GM21515 (cell line): ENCODE results near the gene UNCX.
"Not testable (repeated sequence)": the region's sequence is repeated elsewhere in the genome, so short reads cannot be mapped to it uniquely, and the experiment has no call there.

Experiments
- ATAC-seq: cut with Tn5 transposase; IDR thresholded peaks from one replicate; pipeline ENCODE4 v1.9.1; 2021; ENCODE audit not compliant: unreplicated experiment

The UNCX gene

DNA sequence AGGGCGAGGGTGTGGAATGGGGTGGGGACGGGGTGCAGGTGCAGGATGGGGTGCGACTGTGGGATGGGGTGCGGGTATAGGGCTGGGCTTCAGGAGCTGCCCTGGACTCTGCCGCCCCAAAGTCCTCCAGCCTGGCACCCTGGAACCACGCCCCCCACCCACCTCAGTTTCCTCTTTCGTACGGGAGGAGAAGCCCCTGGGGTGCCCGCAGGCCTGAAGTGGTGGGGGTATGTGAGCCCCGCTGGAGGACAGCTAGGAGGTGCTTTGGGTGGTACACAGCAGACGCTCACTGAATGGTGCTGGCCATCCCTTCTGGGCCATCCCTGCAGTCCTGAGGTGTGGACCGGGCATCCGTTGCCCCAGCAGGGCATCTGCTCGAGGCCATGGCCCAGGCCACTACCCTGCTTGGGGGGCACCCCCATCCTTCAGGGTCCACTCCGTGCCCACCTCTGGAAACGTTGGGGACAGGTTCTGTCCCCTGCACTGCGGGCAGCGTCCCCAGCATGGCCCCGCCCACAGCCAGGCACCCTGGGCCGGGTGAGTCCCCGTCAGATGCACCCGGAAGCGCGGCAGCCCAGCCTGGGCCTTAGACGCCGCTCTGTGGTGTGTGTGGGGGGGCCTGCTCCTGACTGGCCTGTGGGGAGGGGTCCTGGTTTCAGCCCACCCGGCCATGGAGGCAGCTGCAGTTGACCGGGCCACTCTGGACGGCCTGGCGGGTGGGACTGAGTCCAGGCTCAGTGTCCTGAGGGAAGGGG, 41.6 kb downstream of the UNCX start:
- ATAC-seq: no peak

DNA sequence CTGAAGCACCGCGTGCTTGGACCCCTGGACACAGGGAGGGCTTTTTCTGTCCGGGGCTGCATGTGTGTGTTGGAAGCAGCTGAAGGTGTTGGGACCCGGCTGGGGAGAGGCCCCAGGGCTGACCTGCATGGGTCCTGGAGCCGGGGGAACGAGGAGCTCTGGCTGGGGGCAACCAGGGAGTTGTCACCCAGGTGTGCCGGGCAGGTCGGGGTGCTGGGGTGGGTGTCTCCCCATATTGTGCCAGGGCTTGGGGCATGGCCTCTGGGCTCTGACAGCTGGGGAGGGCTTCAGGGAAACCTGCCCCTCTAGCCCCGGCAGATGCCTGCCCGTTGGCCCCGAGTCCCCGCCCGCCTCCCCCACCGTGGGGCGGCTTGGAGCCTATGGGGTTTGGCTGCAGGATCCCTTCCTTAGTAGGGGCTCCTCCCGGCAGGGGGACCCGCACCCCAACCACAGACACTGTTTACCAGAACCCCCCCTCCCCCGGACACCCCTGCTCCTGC, 42.3 kb downstream of the UNCX start:
- no peak for ATAC-seq

DNA sequence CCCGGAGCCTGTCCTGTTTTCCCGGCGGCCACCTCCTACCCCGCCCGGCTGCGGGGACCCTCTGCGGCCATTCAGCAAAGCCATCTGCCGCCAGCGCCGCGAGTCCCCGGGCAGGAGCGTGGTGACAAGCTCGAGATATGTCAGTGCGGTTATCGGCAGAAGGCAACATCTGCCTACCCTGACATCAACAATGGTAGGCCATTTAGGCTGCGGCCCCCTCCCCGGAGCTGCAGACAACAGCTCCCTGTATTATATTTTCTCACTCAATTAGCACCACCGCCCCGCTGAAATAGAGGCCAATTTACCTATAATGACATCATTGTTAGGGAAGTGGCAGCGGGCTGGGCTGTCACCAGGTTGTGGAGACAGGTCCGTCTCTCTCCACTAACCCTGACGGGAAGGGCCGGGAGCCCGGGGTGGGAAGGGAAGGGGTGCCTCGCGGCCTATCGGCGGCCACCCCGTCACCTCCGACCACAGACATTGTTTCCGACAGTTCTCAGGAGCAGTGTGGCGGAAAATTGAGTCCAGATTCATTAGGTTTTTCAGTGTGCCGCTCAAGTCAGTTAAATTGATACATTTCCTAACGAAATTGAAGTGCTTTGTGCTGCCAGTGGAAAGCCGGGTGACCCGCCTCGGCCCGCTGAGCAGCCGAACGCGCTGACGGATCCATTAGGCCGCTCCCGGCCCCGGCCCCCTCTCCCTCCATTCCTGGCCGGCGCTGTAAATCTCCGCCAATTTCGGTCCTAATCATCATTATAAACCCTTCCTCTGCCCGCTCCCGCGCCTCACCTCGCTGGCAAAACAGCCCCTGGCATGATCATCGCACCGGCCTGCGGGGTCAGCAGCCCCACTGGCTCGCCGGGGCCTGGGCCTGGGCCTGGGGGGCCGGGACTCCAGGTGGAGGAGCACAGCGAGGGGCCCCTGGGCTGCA, 43.0 kb downstream of the UNCX start:
- no peak for ATAC-seq

DNA sequence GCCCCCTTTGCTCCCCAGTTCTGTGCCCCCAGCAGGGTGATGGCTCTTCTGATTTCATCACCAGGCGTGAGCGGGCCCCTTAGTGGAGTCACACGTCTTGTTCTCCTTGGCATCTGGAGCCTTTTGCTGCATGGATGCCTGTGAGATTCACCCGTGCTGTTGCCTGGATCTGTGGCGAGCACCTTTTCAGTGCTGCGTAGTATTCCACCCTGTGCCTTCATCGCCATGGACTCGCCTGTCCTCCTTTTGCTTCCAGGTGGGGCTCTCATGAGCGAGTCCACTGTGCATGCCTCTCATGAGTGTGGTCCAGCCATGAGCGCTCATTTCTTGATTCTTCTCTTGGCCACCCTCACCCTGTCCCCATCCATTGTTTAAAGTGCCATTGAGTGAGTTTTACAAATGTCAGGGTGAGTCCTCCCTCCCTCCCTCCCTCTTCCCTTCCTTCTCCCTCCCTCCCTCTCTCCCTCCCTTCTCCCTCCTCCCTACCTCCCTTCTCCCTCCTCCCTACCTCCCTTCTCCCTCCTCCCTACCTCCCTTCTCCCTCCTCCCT, 44.0 kb downstream of the UNCX start:
- ATAC-seq: no peak

DNA sequence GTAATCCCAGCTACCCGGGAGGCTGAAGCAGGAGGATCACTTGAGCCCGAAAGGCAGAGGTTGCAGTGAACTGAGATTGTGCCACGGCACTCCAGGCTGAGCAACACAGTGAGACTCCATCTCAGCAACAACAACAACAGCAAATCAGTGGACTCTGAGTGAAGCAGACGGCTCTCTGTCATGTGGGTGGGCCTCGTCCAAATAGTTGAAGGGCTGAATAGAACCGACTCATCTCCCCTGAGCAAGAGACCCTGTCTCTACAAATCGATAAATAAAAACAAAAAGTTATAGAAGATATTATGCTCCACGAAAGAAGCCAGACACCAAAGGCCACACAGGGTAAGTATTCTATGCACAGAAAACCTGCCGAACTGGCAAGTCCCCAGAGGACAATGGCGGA, 45.9 kb downstream of the UNCX start:
- ATAC-seq: no peak

DNA sequence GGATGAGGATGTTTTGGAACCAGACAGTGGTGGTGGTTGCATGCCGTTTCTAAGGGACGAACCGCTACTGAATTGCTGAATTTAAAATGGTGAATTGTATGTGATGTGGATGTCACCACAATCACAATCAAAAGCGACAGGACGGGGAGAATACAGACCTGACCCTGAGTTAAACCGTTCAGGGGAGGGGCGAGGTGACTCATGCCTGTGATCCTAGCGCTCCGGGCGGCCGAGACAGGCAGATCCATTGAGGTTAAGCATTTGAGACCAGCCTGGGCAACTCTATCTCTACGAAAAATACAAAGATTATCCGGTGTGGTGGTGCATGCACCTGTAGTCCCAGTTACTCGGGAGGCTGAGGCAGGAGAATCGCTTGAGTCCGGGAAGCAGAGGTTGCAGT, 46.4 kb downstream of the UNCX start:
- no peak for ATAC-seq

DNA sequence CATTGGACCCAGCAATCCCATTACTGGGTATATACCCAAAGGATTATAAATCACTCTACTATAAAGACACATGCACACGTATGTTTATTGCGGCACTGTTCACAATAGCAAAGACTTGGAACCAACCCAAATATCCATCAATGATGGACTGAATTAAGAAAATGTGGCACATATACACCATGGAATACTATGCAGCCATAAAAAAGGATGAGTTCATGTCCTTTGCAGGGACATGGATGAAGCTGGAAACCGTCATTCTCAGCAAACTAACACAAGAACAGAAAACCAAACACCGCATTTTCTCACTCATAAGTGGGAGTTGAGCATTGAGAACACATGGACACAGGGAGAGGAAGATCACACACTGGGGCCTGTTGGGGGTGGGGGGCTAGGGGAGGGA, 47.2 kb downstream of the UNCX start:
- ATAC-seq: not testable (repeated sequence)

DNA sequence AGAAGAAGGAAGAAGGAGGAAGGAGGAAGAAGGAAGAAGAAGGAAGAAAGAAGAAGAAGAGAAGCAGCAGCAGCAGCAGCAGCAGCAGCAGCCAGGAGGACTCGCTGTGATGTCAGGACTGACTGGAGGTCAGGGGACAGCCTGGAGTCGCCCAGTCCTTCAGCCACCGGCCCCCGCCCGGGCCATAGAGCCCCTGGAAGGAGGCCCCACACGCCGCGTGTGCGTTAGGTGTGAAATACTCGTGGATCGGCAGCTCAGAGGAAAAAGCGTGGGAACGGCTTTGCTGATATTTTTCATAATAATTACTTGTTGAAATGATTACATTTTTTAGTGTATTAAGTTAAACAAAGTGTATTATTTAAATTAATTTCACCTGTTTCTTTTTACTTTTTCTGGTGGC, 48.4 kb downstream of the UNCX start:
- no peak for ATAC-seq

DNA sequence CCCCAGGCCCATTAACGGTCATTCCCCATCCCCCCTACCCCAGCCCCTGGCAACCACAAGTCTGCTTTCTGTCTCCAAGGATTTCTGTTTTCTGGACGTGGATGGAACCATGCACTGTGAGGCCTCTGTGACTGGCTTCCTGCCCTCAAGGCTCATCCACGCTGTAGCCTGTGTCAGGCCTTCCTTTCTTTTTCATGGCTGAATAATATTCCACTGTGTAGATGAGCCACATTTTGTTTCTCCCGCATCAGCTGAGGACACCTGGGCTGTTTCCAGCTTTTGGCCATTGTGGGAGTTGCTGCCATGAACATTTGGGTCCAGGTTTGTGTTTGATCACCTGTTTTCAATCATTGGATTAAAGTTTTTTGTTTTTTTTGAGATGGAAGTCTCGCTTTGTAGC, 50.0 kb downstream of the UNCX start:
- ATAC-seq: no peak

DNA sequence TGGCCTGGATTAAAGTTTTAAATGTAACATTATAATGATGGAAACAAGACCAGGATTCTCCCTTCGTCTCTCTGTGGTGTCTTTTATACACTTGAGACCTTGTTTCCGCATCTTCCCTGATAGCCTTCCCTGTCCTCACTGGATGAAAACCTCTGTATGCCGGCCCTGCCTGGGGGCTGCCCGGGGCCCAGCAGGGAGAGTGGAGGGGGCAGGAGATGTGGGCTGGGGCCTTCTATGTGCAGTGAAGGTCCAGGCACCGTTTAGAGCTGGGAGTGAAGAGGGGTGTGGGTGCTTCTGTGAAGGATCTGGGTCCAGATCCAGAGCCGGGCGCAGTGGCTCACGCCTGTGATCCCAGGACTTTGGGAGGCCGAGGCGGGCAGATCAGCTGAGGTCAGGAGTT, 50.7 kb downstream of the UNCX start:
- ATAC-seq: no peak

DNA sequence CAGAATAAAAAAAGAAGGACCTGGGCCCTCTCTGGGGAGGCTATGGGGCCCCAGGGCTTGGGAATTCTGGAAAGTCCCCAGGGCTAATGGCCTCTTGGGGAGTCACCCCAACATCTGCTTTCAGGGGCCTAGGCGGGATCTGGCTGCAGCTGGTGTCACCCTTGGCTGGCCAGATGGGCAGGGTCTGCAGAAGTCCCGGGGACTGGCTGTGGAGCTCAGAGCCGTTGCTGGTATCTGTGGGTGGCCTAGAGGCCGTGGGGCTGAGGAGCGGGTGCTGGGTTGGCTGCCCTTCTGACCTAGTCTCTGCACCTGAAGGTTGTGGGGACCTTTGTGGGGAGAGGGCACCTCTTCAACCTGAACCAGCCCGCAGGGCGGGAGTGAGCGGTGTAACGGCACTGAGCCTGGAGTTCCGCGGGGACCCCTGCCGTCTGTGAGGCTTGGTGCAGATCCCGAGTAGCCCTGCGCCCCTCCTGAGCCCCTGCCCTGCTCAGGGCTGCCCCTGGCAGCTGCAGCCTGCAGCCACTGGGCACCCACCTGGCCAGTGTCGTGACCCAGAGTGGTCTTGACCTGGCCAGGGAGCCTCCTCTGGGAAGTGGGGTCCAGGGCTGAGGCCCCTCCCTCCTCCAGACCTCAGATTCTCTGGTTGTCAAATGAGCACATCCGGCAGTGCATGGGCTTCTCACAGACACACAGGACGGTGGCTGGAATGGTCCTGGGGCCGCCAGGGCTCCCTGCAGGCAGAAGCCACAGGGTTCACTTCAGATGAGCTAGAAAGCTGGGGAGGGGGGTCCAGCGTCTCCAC, 51.5 kb downstream of the UNCX start:
- no peak for ATAC-seq

DNA sequence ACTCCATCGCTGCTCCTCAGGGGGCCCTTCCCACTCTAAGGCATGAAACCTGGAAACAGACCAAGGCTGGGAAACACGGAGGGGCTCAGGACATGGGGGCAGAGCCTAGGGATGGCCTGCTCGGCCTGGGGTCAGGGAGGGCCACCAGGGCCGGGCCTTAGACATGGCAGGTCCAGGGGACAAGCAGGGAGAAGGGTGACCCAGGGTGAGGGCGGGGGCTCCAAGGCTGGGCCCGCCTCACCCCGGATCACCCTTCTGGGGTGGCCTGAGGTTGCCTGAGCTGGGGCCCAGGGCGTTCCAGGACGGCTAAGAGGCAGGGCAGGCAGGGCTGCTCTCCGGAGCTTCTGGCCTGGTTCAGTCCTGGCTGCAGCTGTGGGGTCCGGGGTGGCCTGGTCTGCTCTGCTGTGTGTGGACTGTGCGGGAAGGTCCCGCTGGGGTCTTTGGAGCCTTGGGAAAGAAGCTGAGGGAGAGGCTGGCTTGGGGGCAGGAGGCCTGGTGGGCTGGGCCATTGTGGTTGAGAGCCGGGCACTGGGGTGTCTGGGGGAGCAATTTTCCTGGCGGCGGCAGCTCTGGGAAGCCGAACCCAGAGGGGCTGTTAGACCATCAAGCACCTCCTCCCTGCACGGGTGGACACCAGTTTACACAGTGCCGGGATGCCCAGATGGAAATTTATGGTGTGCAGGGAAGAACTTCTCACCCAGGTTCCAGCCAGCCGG, 52.2 kb downstream of the UNCX start:
- no peak for ATAC-seq

DNA sequence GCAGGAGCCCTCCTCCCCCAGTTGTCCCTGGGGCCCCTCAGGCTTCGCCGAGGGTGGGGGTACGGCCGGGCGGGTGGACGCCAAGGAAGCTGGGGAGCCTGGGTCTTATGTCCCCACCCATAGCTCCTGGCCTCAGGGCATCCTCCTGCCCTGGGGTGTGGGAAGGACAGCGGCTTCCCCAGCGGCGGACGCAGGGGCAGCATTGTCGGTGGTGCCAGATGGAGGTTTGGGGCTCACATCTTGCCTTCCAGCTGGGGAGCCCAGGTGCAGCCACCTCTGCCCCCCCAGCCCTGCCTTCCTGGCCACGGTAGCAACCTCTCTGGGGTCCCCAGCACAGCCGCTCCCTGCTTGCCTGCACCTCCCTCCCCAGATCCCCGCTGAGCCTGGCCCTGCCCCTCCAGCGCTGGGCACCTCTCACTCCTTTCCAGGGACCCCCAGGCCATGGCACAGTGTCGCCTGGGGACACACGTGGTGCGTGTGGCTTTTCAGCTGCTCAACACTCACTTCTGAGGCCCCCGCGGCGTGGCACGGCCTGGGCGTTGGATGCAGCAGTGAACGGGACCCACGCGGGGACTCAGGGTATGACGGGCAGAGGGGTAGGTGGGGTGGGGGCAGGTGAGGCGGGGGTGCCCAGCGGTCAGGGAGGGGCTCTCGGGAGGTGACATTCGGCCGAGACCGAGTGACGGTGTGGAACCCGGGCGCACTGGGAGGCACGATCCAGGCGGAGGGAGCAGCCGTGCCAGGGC, 53.1 kb downstream of the UNCX start:
- ATAC-seq: no peak
